Measurements from ENCODE around the gene CTU2.

GRCh38 chr16:88700636-88701482 lies 5.4 kb upstream of the CTU2 start:
- TF ChIP-seq CTCF (IDR thresholded peaks at IDR 0.05; ENCODE audit: insufficient read depth, low read depth, low read length) (no peak), EZH2 (IDR thresholded peaks at IDR 0.05; ENCODE audit: insufficient read depth, low read length) (no peak)

Data from astrocyte (in vitro differentiated cells and primary cell).